Hypothalamus (tissue), 51 donors: ENCODE results near the gene ARHGAP12.
"Not testable (repeated sequence)": the region's sequence is repeated elsewhere in the genome, so short reads cannot be mapped to it uniquely, and the experiment has no call there.

Source experiments
- DNase-seq, 51 donors: peaks; one replicate each; lab custom pipeline; 2025; lab: John Stamatoyannopoulos, UW

ARHGAP12 gene

GRCh38 chr10:31774928-31775650, 153.5 kb downstream of the ARHGAP12 start:
- DNase-seq: peak in 1 of 51 donors; percentile 49

GRCh38 chr10:31774299-31774900, 154.2 kb downstream of the ARHGAP12 start:
- peak in 1 of 51 donors; percentile 26 for DNase-seq

- no peak for DNase-seq
These were observed 154.8 kb downstream of the ARHGAP12 start for GRCh38 chr10:31773749-31774298.

GRCh38 chr10:31771331-31771831, 157.2 kb downstream of the ARHGAP12 start:
- no peak for DNase-seq

GRCh38 chr10:31770307-31770902, 158.2 kb downstream of the ARHGAP12 start:
- DNase-seq: peak in 5 of 51 donors; percentile 7 to 45 (median 15)

- DNase-seq: no peak
These were observed 159.1 kb downstream of the ARHGAP12 start for GRCh38 chr10:31769564-31769963.

- DNase-seq: not testable (repeated sequence)
These were observed 159.7 kb downstream of the ARHGAP12 start for GRCh38 chr10:31768935-31769334.

- no peak for DNase-seq
These were observed 160.2 kb downstream of the ARHGAP12 start for GRCh38 chr10:31768467-31768866.

- no peak for DNase-seq
These were observed 163.1 kb downstream of the ARHGAP12 start for GRCh38 chr10:31765541-31765940.

GRCh38 chr10:31762316-31762715, 166.3 kb downstream of the ARHGAP12 start:
- DNase-seq: no peak

GRCh38 chr10:31761156-31761555, 167.5 kb downstream of the ARHGAP12 start:
- DNase-seq: no peak

- peak in 2 of 51 donors; percentile 51 to 52 for DNase-seq
These were observed 168.0 kb downstream of the ARHGAP12 start for GRCh38 chr10:31760674-31761081.

- peak; percentile 44 to 98 (median 95) for DNase-seq
These were observed 168.6 kb downstream of the ARHGAP12 start for GRCh38 chr10:31759799-31760626.

- DNase-seq: peak in 21 of 51 donors; percentile 11 to 59 (median 33)
These were observed 169.4 kb downstream of the ARHGAP12 start for GRCh38 chr10:31759124-31759798.

GRCh38 chr10:31758495-31758894, 170.1 kb downstream of the ARHGAP12 start:
- DNase-seq: no peak

- DNase-seq: peak in 6 of 51 donors; percentile 12 to 53 (median 36)
These were observed 170.8 kb downstream of the ARHGAP12 start for GRCh38 chr10:31757831-31758230.

- peak in 20 of 51 donors; percentile 11 to 53 (median 30) for DNase-seq
These were observed 171.2 kb downstream of the ARHGAP12 start for GRCh38 chr10:31757386-31757791.

- peak in 1 of 51 donors; percentile 6 for DNase-seq
These were observed 171.9 kb downstream of the ARHGAP12 start for GRCh38 chr10:31756729-31757110.

- no peak for DNase-seq
These were observed 172.4 kb downstream of the ARHGAP12 start for GRCh38 chr10:31756101-31756728.
